Esophagus mucosa (tissue), 1 donor: ENCODE data around the gene C20orf144. TPM values are rescaled to one million over a fixed set of nuclear protein-coding genes. Genes with fewer than 3 reads are reported as not detected.

Experiments used
- ATAC-seq: fragments of 200-7000 bp; cut with Tn5 transposase; one replicate; pipeline ENCODE4 v1.9.1; 2020
- total RNA-seq: library from RNA; stranded (reverse); gene quantifications from one replicate; pipeline ENCODE4 v1.2.4, GENCODE V29; 2023
- donor health status: DM: yes; HTN: yes; CAD: no.

Gene C20orf144
- total RNA-seq, 1 donor from 2014 or later: not detected

DNA sequence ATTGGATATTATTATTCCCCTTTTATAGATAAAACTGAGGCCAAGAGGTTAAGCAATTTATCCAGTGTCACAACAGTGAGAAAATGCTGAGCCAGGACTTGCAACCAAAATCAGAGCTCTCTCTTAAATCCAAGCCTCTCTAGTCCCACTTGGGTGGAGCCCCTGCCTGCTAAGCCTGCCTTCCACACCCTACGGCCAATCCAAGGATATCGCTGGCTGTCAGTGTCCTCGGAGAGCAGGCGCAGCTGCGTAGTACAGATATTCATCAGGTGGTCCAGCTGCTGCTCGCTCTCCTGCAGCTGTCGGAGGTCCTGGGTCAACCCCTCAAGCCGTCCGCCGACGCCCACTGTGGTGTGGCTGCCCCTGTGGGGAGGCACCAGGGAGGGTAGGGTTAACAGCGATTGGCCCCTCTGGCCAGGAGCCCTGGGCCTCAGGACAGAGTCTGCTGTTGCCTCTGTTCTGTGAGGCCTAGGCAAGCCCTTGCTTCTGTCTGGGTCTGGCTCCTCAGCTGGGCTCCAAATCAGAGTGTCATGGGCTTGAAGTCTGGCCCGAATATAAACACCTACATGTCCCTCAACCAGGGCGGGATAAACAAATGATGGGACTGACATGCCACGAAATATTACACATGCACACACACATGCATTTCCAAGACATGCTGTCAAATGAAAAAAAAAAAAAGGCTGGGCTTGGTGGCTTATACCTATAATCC is 16.0 kb downstream of the C20orf144 start:
- ATAC-seq: no peak

DNA sequence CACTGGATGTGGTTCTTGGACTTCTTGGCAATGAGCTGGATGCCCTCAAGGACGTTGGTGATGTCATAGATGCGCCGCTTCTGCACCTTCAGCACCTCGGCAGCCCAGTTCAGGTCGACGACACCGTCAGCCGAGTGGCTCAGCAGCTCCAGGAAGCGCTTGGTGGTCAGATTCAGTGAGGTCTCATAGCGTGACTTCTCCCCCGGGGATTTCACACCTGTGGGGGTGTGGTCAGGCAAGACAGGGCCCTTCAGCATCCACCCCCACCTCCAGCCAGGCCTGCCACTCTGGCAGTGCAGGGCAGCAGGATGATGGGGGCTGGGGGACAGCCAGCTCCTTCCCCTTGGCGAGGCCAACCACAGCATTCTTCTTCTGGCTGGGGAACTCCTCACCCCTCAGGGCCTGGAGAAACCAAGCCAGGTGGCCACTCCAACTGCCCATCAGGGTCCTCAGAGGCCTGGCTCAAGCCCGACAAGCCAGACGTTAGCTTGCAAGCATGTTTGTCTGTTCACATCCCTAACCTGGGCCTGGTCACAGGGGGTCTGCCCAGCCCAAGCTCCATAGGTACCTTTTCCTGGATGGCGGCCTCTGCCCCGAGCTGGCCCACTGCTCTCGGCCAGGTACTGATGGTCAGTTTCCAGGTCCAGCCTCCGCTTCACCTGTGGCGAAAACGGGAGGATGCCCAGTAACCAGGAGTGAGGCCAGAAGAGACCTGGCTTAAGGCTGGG is 17.8 kb downstream of the C20orf144 start:
- ATAC-seq: no peak

DNA sequence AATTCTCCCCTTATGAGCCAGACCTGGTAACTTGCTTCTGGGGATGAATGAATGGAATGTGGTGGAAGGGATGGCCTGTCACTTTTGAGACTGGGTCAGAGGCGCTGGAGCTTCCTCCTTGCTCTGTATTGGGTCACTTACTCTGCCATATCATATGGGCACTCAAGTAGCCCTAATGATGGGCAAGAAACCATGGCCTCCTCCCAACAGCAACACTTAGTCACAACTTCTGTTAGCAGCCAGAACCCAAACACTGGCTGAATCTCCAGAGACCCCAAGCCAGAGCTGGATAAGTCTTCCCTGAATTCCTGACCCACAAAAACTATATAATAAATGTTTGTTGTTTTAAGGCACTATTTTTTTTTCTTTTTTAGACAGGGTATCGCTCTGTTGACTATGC is 18.6 kb downstream of the C20orf144 start:
- no peak for ATAC-seq

DNA sequence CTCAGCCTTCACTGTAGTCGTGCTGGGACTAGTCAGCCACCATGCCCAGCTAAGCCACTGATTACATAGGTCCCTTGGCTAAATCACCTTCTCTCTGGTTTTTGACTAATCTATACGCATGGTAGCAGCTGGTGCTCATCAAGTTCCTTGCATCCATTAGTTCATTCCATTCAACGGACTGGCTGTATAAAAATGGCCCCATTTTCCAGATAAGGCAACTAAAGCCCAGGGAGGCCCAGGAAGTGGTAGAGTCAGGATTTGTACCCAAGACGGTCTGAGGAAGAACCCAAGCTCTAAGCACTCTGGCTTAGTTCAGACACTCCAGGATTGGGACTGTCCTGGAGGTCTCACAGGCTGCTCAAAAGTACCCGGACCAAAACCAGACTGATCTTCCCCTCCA is 19.2 kb downstream of the C20orf144 start:
- no peak for ATAC-seq

DNA sequence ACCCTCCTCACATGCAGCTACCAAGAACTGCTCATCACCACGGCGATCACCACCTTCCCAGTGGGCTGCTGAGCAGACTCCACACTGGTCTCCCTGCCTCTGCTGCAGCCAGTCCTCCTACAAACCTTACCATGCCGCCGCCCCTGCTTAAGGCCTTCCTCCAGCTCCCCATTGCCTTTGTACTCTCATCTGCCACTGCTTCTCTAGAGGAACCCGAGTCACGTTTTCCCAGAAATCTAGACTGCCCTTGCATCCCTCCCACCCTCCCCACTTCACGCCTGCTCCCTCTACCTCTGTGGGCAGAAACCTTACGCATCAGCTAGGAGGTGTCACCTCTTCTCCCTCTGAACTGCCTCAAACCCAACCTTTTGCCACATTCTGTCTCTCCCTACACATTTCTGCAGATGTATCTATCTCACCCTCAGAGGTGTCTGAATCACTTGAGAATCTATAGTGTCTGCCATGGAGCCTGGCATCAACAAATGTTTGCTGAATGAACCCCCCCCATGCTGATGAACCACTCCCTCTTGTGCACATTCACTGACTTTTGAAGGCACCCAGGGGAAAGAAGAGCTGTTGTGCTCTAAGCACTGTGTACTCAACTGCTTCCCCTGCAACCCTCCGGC is 19.7 kb downstream of the C20orf144 start:
- ATAC-seq: no peak

DNA sequence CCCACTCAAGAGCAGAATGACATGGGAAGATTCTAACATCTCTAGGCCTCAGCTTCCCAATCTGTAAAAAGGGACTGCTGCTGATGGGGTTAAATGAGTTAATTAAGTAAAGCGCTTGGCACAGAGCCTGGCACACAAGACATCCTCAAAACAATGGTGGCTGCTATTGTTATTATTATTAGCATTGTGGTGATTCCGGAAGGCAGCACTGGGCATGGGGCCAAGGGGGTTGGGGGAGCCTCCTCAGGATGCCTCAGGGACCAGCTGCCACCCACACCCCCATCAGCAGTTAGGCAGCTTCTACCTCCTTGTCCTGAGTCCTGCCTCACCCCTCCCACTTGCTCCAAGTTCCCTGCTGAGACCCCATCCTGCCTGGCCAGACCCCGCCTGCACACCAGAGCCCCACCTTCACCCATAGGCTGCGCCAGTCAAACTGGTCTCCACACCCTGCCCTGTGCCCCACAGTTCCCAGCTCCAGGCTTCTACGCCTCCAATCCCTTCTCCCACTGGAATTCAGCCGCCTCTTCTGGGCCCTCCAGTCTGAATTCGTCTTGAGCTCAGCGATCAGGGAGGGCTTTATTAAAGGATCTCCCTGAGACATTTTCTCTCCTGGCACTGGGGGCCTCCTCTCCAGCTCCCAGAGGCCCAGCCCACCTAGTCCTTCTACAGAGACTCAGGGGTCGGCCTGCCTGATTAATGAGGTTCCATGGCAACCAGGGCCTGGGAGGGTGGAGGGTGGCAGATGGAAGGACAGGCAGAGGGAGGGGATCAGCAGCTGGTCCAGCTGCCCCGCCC is 22.6 kb downstream of the C20orf144 start:
- ATAC-seq: peak; percentile 52

DNA sequence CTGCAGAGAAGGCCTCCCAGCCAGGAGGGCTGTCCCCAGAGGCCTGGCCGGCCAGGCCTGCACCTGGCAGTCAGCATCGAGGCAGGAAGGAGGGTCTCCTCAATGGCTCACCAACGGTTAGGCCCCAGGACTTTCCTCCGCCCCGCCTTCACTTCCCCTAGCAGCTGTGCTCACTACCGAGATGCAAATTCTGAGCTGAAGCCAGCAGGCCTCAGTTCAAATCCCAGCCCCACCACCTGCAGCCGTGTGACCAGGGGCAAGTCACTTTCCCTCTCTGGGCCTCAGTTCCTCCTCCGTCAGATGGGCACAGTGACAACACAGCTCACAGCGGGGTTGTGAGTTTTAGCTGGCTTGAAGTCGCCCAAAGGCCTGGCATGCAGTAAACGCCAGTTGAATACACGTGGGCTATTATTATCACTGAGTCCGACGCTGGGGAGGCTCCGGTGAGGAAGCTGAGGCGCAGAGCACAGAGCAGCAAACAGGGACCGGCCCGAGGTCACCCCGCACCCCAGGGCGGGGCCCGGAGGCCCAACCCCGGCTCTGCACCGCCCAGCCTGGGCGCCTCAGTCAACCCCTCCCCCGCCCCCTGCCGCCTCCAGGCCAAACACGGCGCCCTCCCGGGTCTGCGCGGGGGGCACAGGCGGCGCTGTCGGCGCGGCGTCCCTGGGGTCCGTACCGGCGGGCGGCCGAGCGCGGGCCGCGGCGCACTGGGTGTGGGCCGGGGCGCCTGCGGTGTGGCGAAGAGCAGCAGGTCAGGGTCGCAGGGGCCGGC is 23.4 kb downstream of the C20orf144 start:
- ATAC-seq: peak; percentile 73

DNA sequence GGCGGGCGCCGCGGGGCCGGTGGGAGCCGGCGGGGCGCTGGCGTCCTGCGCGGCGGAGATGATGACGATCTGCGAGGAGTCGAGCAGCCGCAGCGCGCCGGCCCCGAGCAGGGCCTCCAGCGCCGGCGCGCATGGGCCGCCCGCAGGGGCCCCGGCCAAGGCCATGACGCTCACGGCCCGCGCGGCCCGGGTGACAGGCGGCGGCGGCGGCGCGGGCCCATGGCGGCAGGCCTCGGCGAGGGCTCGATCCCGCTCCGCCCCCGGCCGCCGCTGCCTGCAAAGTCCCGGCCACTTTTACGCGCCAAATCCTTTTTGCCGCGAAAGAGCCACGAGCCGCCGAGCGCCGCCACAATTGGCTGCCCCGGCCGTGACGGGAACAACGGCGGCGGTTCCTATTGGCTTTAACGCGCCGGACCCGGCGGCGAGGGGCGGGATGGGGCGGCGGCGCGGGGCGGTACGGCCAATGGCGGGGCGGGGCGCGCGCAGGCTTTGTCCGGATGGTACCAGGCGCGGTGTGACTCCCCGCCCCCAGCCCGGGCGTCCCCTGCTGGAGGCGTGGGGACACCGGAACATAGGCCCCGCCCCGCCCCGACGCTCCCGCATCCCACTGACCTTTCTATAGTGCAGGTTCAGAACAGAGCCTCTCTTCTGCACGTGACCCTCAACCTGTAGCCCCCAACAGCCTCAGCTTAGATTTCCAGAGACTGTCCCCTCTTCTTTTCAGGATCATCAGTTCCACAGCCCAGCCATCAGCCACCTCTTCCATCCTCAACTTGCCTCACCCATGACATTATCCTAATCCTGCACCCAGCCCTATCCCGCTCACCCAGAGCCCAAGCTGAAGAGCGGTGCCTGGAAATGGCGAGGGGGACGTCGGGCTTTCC is 24.2 kb downstream of the C20orf144 start, which contains the start of gene E2F1:
E2F1 (minus strand) TSS at position 286 of the 884 bp plus-strand sequence; CDS start at position 165, 121 bp downstream.
- ATAC-seq: peak; percentile 94

DNA sequence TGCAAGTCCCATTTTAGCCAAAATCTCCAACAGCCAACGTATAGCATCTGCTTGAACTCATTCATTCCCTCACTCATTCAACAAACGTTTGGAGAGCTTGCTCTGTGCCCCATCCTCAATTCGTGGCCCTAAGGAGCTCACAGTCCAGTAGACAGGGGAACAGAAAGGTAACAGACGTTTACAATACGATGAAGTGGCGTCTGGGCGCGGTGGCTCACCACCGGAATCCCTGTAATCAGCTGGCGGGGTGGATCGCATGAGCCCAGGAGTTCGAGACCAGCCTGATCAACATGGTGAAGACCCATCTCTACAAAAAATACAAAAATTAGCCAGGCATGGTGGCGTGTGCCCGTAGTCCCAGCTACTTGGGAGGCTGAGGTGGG is 24.8 kb downstream of the C20orf144 start:
- no peak for ATAC-seq

DNA sequence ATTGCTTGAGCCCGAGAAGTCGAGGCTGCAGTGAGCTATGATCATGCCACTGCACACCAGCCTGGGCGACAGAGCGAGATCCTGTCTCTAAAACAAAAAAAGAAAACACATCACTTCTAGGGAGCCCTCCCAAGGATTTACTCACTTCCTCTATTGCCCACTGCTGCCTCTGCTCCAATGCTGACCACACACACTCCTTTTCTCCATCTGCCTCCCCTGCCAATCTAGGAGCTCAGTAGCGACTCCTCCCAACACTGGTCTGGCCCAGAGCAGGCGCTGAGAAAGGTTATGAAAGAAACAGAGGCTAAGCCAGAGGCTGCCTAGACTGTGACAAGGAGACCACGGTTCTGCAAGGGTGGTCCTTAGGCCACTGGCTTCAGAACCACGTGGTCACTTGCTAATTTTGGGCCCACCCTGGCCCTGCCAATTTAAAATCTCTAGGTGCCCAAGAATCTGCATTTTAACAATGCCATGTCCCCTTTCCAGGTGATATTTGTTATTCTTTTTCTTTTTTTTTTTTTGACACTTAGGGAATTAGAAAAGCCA is 25.3 kb downstream of the C20orf144 start:
- no peak for ATAC-seq

DNA sequence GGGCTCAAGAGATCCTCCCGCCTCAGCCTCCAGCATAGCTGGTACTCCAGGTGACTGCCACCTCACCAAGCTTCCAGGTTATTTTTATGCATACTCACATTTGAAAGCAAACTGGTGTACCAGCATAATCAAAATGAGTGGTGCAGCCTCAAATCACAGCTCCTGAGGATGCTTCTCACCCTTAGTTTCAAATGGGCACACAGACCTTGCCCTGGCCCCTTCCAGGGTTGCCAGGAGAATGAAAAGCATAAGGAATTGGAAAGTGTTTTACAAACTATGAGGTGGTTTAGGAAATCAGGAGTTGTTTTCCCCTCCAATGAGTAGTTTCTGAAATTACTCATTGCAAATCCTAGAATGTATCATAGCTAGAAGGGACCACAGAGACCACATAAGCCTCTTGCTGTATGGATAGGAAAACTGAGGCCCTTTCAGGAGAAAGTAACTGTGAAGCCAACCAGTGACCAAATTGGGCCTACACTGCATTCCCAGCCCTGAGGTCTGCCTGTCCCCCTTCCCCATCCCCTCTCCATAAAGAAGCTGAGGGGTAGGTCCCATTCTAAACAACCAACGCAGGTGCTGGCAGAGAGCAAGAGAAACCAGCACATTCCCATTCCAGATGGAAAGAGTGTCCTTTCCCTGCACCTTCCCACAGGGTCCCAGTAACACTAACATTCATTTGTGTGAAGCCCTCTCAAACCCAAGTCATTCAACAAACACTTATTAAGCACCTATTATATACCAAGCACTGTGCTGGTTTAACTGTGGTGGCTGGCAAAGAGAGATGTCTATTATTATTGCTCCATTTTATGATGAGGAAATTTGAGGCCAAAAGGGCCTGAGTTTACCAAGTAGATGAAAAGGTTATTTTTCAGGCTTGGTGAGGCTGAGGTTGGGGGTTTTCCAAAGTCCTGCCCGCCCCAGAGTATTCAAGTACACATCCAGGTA is 26.1 kb downstream of the C20orf144 start:
- ATAC-seq: no peak

DNA sequence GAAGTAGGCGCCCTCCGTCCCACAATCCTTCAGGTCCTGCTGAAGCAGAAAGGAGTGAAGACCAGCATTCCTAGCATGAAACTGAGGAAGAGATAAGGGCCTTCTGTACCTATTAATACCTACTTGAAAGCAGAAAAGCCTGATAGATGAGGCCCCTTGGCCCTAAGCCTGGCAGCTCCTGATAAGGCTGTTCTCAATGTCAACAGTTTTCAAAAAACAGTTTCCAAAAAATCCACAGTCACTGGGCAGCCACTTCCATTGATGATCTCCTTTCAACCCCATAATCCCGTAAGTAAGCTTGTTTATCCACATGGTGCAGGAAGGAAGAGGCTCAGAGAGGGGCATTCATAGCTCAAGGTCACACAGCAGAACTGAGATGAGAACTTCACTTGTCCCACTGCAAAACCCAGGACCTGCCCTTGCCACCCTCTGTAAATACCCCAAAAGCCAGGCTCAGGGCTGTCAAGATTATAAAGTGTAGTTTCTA is 26.9 kb downstream of the C20orf144 start:
- no peak for ATAC-seq

DNA sequence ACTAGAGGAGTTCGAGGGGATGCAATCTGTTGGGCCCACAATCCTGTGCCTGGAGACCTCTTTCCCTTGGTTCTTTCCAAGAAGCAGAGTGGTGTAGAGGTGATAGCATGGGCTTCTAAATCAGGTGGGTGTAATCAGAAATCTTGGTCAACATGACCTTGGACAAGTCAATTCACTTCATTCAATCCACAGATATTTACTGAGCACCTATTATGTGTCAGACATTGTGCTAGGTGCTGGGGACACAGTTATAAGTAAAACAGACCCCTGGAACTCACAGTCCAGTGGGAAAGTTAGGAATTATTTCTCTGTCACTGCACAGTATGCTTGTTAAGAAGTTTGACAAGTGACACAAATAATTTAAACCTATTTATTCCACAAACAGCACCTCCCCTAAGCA is 27.4 kb downstream of the C20orf144 start:
- ATAC-seq: no peak

DNA sequence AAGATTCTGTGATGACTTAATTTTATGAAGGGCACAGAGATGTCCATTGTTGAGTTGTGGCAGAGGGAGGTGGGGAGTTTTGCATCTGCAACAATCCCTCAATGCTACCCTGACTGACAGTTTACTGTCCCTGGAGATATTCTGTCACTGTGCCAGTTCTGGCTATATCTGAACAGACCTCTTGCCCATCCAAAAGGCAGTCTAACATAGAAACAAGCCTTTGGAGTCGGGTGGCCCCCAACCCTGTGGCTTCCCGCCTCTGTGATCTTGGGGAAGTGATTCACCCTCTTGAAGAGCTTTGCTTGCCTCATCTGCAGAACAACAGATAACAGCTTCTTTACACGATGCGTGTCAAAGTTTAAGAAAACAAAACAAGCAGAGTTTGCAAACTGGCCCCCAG is 27.8 kb downstream of the C20orf144 start:
- ATAC-seq: no peak

DNA sequence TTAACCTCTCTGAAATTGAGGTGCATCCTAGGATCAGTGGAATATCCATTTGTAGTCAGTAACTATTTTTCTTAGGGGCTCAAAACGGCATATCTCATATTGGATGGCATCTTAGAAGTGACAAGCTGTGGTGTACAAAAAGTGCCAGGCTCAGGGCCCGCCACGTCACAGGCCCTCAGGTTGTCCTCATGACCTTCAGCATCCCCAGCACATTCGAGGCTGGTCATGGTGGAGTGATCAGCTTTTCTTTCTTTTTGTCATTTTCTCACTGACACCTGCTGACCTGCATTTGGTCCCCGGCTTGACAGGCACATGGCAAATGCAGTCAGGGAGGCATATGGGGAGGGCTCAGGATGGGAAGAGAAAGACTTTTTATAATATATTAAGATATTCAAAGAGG is 31.2 kb downstream of the C20orf144 start:
- no peak for ATAC-seq

DNA sequence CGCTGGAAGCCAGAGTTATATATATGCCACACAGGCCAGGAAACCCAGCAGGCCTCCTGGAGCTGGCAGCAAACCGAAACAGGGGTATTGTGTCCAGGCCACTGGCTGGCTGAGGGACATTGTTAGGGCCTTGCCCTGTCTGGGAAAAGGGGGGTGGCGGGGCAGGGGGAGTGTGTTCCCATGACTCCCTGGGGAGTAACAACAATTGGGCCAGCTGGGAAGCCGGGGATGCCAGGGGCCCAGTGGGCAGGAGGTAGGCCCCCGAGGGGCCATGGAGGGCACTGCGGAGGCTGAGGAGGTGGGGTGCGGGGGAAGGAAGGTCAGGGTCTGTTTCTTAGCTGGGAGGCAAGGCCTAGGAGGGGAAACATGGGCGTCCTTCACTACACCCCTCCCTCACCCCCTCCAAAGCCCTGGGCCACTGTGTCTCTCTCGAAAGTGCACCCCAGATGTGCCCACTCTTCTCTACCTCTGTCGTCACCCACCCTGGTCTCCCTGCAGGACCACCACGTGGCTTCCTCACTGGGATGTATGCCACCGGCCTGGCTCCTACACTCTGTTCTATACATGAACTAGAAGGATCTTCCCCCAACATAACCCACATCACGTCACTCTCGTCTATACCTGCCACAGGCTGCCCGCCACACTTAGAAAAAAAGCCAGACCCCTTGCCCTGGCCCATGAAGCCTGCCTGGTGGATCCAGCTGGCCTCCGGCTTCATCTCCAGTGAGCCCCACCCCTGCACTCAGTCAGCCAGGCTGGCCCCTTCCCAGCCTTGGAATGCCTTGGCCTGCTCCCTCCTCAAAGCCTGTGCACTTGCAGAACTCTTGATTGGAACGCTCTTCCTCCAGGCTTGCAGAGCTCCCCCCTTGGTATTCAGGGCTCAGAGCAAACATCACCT is 31.9 kb downstream of the C20orf144 start:
- peak; percentile 17 for ATAC-seq

DNA sequence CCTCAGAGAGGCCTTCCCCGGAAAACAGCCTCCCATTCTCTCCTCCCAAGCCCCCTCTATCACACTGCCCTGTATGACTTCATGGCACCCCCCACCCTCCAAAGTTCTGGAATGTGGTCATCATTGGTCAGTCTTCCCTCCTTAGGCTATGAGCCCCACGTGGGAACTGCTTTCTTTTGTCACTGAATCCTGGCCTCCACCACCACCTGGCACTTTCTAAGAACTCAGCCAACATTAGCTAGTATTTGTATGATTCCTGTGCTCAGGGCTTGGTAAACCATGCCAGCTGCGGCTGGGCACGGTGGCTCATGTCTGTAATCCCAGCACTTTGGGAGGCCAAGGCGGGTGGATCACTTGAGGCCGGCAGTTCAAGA is 32.5 kb downstream of the C20orf144 start:
- no peak for ATAC-seq

DNA sequence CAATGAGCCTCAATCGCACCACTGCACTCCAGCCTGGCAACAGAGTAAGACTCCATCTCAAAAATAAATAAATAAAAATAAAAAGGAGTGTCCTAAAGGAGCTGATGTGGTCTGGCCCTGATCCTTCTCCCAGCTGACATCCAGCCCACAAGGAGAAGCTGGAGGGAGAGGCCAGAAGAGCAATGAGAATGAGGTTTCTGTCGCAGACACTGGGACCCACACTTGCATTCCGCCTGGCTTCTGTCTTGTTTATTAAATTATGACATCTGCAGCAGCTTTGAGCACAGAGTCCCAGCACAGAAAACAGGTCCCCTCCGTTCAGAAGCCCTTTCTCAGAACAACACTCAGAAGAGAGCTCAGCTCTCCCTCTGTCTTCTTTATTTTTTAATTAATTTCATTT is 34.3 kb downstream of the C20orf144 start:
- ATAC-seq: no peak
